GM12878 (cell line): Measurements from ENCODE around the gene MAML3. TPM values are rescaled to one million over a fixed set of nuclear protein-coding genes. Genes with fewer than 3 reads are reported as not detected.

ENCODE experiments used
- ATAC-seq: fragments of 200-7000 bp; cut with Tn5 transposase; 3 replicates; pipeline ENCODE4 v1.9.1; 2020; ENCODE audit warnings: mild to moderate bottlenecking, moderate library complexity
- BruUV-seq: library from RNA; stranded (reverse); fragments of 400-500 nt; replicated peaks from 2 replicates; lab custom pipeline; 2021; lab: Mats Ljungman, UMichigan
- CTCF ChIA-PET: fragments of 300-600 bp; sonication (Branson Sonifier 250); formaldehyde crosslinking; extraction: SDS; loops from one replicate; lab custom pipeline; 2021; ENCODE audit warnings: inconsistent platforms; lab: Yijun Ruan, JAX
- POLR2A ChIA-PET: fragments of 350-600 bp; formaldehyde crosslinking; extraction: SDS; loops from one replicate; lab custom pipeline; 2021; ENCODE audit warnings: inconsistent platforms; lab: Charles Lee
- RAD21 ChIA-PET: fragments of 300-600 bp; sonication (Branson Sonifier 250); formaldehyde crosslinking; loops from one replicate; lab custom pipeline; 2023; ENCODE audit warnings: antibody characterized with exemption; ENCODE audit not compliant: unreplicated experiment; lab: Charles Lee
- SMC1A ChIA-PET: fragments of 300-600 bp; sonication (Branson Sonifier 250); formaldehyde crosslinking; loops from one replicate; lab custom pipeline; 2023; ENCODE audit not compliant: unreplicated experiment, uncharacterized antibody; lab: Charles Lee
- DNase-seq: peaks from one replicate; pipeline ENCODE4 v3.0.0-alpha.2; 2011; ENCODE audit warnings: low read depth, low spot score
- FAIRE-seq: peaks from 3 replicates; lab custom pipeline; 2011; peaks lifted over from hg19 to GRCh38; lab: Jason Lieb, UNC
- H2AFZ ChIP-seq: 2 replicates; pipeline ENCODE4 v1.6.0; 2011; ENCODE audit warnings: low read depth, low read length, control low read depth; ENCODE audit not compliant: control insufficient read depth
- H3K27ac ChIP-seq: 2 replicates; pipeline ENCODE4 v1.5.1; 2011; ENCODE audit warnings: control low read depth; ENCODE audit not compliant: control insufficient read depth, insufficient read depth
- H3K27me3 ChIP-seq, 2 experiments: replicated peaks in 1 of 2; 2 replicates each; pipeline versions ENCODE4 v1.6.0 to v1.6.1; 2011; ENCODE audit warnings: low read length in 1 of 2; ENCODE audit not compliant: control insufficient read depth in 2 of 2, insufficient read depth in 2 of 2
- H3K36me3 ChIP-seq, 2 experiments: 2 replicates each; pipeline ENCODE4 v1.5.1; 2011; ENCODE audit warnings: low read length in 1 of 2; ENCODE audit not compliant: control insufficient read depth in 2 of 2, insufficient read depth in 2 of 2
- H3K4me1 ChIP-seq: 2 replicates; pipeline ENCODE4 v1.6.1; 2011; ENCODE audit warnings: mild to moderate bottlenecking, low read length, moderate library complexity, mixed read lengths; ENCODE audit not compliant: control insufficient read depth, insufficient read depth
- H3K4me2 ChIP-seq: 2 replicates; pipeline ENCODE4 v1.6.0; 2011; ENCODE audit warnings: control low read depth; ENCODE audit not compliant: control insufficient read depth, insufficient read depth
- H3K4me3 ChIP-seq: fragments of 200-600 bp; sonication (generic); 2 replicates; pipeline ENCODE4 v1.5.1; 2016
- H3K79me2 ChIP-seq: 2 replicates; pipeline ENCODE4 v1.6.0; 2011; ENCODE audit warnings: low read length; ENCODE audit not compliant: control insufficient read depth, insufficient read depth
- H3K9ac ChIP-seq: 2 replicates; pipeline ENCODE4 v1.8.0; 2011; ENCODE audit warnings: low read length, control low read depth, mixed read lengths; ENCODE audit not compliant: control insufficient read depth, insufficient read depth
- H3K9me3 ChIP-seq: replicated peaks from 3 replicates; pipeline ENCODE4 v1.5.1; 2011; ENCODE audit warnings: mild to moderate bottlenecking, low read length; ENCODE audit not compliant: control insufficient read depth, insufficient read depth
- H4K20me1 ChIP-seq: 2 replicates; pipeline ENCODE4 v1.6.0; 2011; ENCODE audit not compliant: control insufficient read depth, insufficient read depth
- FOXM1 ChIP-seq: IDR thresholded peaks from 2 replicates; pipeline ENCODE4 v1.6.1; 2012; ENCODE audit warnings: low read depth, mild to moderate bottlenecking, inconsistent platforms, low read length, moderate library complexity
- HDGF ChIP-seq: fragments of 450-650 bp; IDR thresholded peaks from 2 replicates; pipeline ENCODE4 v1.6.1; 2016; ENCODE audit warnings: antibody characterized with exemption
- JUND ChIP-seq: IDR thresholded peaks from 2 replicates; pipeline ENCODE4 v1.6.1; 2012; ENCODE audit warnings: low read depth, mild to moderate bottlenecking, low read length, improper control_type of control experiment, moderate library complexity
- KAT2A ChIP-seq: conservative IDR thresholded peaks from 2 replicates; pipeline ENCODE4 v1.6.1; 2011; ENCODE audit warnings: low read depth, low read length; ENCODE audit not compliant: control insufficient read depth
- MTA2 ChIP-seq: fragments of 450-650 bp; IDR thresholded peaks from 2 replicates; pipeline ENCODE4 v1.6.1; 2016; ENCODE audit warnings: low read depth, mild to moderate bottlenecking, moderate library complexity
- MTA3 ChIP-seq: IDR thresholded peaks from 2 replicates; pipeline ENCODE4 v1.6.1; 2012; ENCODE audit warnings: low read length, inconsistent platforms, borderline replicate concordance
- NFIC ChIP-seq: IDR thresholded peaks from 2 replicates; pipeline ENCODE4 v1.6.1; 2012; ENCODE audit warnings: low read depth, mild to moderate bottlenecking, inconsistent platforms, low read length, moderate library complexity
- NKRF ChIP-seq: fragments of 450-650 bp; conservative IDR thresholded peaks from 2 replicates; pipeline ENCODE4 v1.6.1; 2017; ENCODE audit warnings: mild to moderate bottlenecking, moderate library complexity
- PKNOX1 ChIP-seq: fragments of 450-650 bp; IDR thresholded peaks from 2 replicates; pipeline ENCODE4 v1.6.1; 2016; ENCODE audit warnings: mild to moderate bottlenecking
- POLR2A ChIP-seq: IDR thresholded peaks from 2 replicates; pipeline ENCODE4 v1.6.1; 2011; ENCODE audit warnings: low read depth, mild to moderate bottlenecking, low read length
- POLR2AphosphoS5 ChIP-seq: IDR thresholded peaks from 2 replicates; pipeline ENCODE4 v1.6.1; 2011; ENCODE audit warnings: mild to moderate bottlenecking, low read length, inconsistent platforms
- SMAD1 ChIP-seq: fragments of 450-650 bp; IDR thresholded peaks from 2 replicates; pipeline ENCODE4 v1.6.1; 2018; ENCODE audit warnings: mild to moderate bottlenecking, low read depth; ENCODE audit not compliant: partially characterized antibody
- ZSCAN29 ChIP-seq: fragments of 450-650 bp; IDR thresholded peaks from 2 replicates; pipeline ENCODE4 v1.6.1; 2017; ENCODE audit warnings: mild to moderate bottlenecking, moderate library complexity
- WGBS: methylation state at CpG from one replicate; pipeline ENCODE4 v1.1.6; 2016; ENCODE audit warnings: low lambda C conversion rate; ENCODE audit not compliant: insufficient replicate concordance, insufficient coverage; ENCODE audit errors: missing lambda C conversion rate; 5-methylcytosine and 5-hydroxymethylcytosine counted together
- in situ Hi-C: fragments of 300-500 bp; cut with MboI; formaldehyde crosslinking; loops from 9 replicates; pipeline ENCODE4 v1.14.3; 2018; ENCODE audit warnings: mixed read lengths
- intact Hi-C: fragments of 100-400 bp; cut with micrococcal nuclease; formaldehyde crosslinking; loops from one replicate; pipeline ENCODE4 v1.14.2; 2022; ENCODE audit not compliant: unreplicated experiment
- polyA plus RNA-seq, 11 experiments: library from polyadenylated mRNA; depleted of rRNA in 4 of 11; unstranded in 6 of 11; stranded (reverse) in 5 of 11; fragments of >200 nt; fragmentation: Nextera tagmentation in 4 of 11; fragmentation: Illumina TruSeq in 1 of 11; extraction: Ambion mirVana in 4 of 11; extraction: Trizol in 1 of 11; gene quantifications; 1 replicate in 1 of 11; 2 replicates in 10 of 11; pipeline versions ENCODE4 v1.2.1 to v1.2.3, GENCODE V29; 2011 to 2016; ENCODE audit warnings: inconsistent platforms in 2 of 11, missing spikeins in 2 of 11, low read depth in 1 of 11
- total RNA-seq, 4 experiments: library from RNA; depleted of rRNA in 3 of 4; stranded (reverse); fragments of >200 nt in 3 of 4; fragmentation: Illumina TruSeq in 1 of 4; extraction: Trizol in 1 of 4; gene quantifications; 2 replicates each; pipeline versions ENCODE4 v1.2.1 to v1.2.3, GENCODE V29; 2013 to 2021

The MAML3 gene
- total and polyA plus RNA-seq, 10 of the 15 experiments (the other 5 are each of a cell fraction or from before 2014, with no cell fraction given): under 0.01 to 0.53 (median 0.06) TPM; not detected in 2

- H4K20me1 ChIP-seq: no peaks in the 10 kb centered on the region
- no peaks in the 10 kb centered on the region for H3K79me2 ChIP-seq
- ChIA-PET SMC1A (interaction anchor here (1.6 kb wide), 1 partner anchor 10 kb away, joined by 5 read pairs; no protein-coding TSS in a partner anchor), RAD21 (no interaction called here), CTCF (no interaction called here), POLR2A (no interaction called here)
- H3K4me3 ChIP-seq: no peak overlapping the region
- no peak overlapping the region for H3K9ac ChIP-seq
- DNase-seq (no peak), FAIRE-seq (no peak), ATAC-seq (no peak)
- no peaks in the 10 kb centered on the region; the same call in 1 of the 2 replicates for H3K4me1 ChIP-seq
- TF ChIP-seq SMAD1 (no peak), MTA2 (no peak), PKNOX1 (no peak), KAT2A (no peak), NKRF (no peak), MTA3 (no peak), HDGF (no peak), FOXM1 (no peak), JUND (no peak), POLR2A (no peak), NFIC (no peak), ZSCAN29 (no peak), POLR2AphosphoS5 (no peak)
- no peak overlapping the region for H3K27ac ChIP-seq
- no peaks in the 10 kb centered on the region for H3K36me3 ChIP-seq
- no peaks in the 10 kb centered on the region for H3K27me3 ChIP-seq
- intact Hi-C loops: no loop called here
- no TSS peak for BruUV-seq
- no peak overlapping the region for H3K4me2 ChIP-seq
- H2AFZ ChIP-seq: no peak overlapping the region
- in situ Hi-C loops: no loop called here
- no peaks in the 10 kb centered on the region for H3K9me3 ChIP-seq
- WGBS: 0% methylated on average over 3 of the region's 3 CpGs
These were observed 185.2 kb downstream of the MAML3 start for GRCh38 chr4:139968831-139969230.
